ENCODE results near the gene SLC26A6. TPM values are rescaled to one million over a fixed set of nuclear protein-coding genes. Genes with fewer than 3 reads are reported as not detected.

SLC26A6 gene
- total RNA-seq, 1 experiment from 2014 or later: 44.9 TPM

DNA sequence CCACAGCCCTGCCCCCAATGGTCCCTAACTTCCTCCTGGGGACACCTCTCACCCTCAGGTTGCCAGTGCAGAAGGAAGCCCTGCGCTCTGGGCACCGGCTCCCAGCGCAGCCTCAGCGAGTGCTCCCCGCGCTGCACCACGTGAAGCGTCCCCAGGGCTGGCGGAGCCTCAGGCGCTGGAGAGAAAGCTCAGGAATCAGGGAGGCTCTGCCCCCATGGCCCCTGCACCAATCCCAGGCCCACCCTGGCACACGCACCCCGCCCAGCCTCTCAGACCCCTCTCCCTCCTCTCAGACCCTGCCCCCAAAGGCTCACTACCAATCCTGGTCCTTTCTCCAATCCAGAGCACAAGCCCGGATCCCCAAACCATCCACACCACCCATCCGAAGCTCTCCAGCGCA lies 47.0 kb downstream of the SLC26A6 start:
- BruUV-seq (replicated peaks): no TSS peak
- Histone ChIP-seq H3K9ac (ENCODE audit: low read length) (no peak overlapping the region), H3K36me3 (ENCODE audit: low read depth, low read length) (no peaks in the 10 kb centered on the region), H3K4me2 (ENCODE audit: low read length) (no peak overlapping the region), H3K27ac (ENCODE audit: low read length) (no peak overlapping the region), H4K20me1 (ENCODE audit: low read length) (no peaks in the 10 kb centered on the region), H3K4me1 (ENCODE audit: insufficient read depth, low read length) (no peaks in the 10 kb centered on the region), H3K27me3 (ENCODE audit: low read length) (no peaks in the 10 kb centered on the region), H3K4me3 (ENCODE audit: low read length) (no peak overlapping the region), H3F3A (ENCODE audit: low read length, unreplicated experiment) (no peaks in the 10 kb centered on the region), H3K9me2 (replicated peaks; ENCODE audit: low read length) (no peaks in the 10 kb centered on the region), H3K9me3 (ENCODE audit: low read length) (no peaks in the 10 kb centered on the region), H3K79me2 (ENCODE audit: low read length) (no peaks in the 10 kb centered on the region), H2AFZ (ENCODE audit: low read length) (no peak overlapping the region)
- DNase-seq: no peak
- intact Hi-C loops (cut with micrococcal nuclease): no loop called here
- ChIA-PET CTCF (no interaction called here), POLR2A (ENCODE audit: unreplicated experiment) (no interaction called here)
- TF ChIP-seq, protein P1, sequence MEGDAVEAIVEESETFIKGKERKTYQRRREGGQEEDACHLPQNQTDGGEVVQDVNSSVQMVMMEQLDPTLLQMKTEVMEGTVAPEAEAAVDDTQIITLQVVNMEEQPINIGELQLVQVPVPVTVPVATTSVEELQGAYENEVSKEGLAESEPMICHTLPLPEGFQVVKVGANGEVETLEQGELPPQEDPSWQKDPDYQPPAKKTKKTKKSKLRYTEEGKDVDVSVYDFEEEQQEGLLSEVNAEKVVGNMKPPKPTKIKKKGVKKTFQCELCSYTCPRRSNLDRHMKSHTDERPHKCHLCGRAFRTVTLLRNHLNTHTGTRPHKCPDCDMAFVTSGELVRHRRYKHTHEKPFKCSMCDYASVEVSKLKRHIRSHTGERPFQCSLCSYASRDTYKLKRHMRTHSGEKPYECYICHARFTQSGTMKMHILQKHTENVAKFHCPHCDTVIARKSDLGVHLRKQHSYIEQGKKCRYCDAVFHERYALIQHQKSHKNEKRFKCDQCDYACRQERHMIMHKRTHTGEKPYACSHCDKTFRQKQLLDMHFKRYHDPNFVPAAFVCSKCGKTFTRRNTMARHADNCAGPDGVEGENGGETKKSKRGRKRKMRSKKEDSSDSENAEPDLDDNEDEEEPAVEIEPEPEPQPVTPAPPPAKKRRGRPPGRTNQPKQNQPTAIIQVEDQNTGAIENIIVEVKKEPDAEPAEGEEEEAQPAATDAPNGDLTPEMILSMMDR (conservative IDR thresholded peaks at IDR 0.05; ENCODE audit: low read depth, low read length): no peak
- TF ChIP-seq EZH2 (IDR thresholded peaks at IDR 0.05; ENCODE audit: low read length, unreplicated experiment) (no peak), EZH2phosphoT487 (IDR thresholded peaks at IDR 0.05; ENCODE audit: borderline replicate concordance, low read length) (no peak)
- ATAC-seq: no peak

DNA sequence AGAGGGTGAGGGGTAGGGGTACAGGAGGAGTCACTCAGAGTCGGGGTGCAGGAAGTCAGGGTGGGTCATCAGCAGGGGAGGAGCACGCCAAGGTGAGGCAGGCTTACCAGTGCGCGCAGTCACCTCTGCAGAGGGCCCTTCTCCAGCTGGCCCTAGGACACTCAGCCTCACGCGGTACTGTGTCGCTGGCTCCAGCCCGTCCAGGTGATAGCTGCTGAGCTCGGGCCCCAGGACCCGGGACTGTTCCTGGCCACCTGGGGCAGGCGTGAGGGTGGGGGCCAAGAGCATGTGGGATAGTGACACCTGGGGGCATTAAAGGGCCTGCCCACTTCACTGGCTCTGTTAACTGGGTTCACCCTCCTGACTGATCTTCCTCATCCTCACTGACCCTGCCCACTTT lies 47.6 kb downstream of the SLC26A6 start:
- ATAC-seq: no peak
- no peaks in the 10 kb centered on the region for H3K36me3 ChIP-seq (ENCODE audit: low read depth, low read length)

DNA sequence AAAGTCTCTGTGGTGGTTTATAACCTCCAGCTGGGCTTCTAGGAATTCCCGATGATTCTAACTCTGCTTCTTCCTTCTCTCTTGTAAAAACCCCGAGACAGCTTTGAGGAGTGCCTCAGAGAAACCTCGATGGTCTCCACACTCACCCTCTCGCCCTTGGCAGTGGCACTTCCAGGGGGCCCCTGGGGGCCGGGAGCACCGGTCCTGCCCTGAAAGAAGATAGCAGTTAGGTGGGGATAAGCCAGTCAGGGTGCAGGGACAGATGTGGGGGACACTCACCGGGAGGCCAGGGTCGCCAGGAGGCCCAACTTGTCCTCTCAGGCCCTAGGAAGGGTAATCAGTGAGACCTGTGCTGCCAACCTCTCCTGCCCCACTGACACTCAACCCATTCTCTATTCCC lies 49.9 kb downstream of the SLC26A6 start:
- ATAC-seq: no peak
- intact Hi-C loops (cut with micrococcal nuclease): no loop called here
- Histone ChIP-seq H3K36me3 (ENCODE audit: low read depth, low read length) (no peaks in the 10 kb centered on the region), H3K9ac (ENCODE audit: low read length) (no peak overlapping the region), H3K27me3 (ENCODE audit: low read length) (no peaks in the 10 kb centered on the region), H3K9me3 (ENCODE audit: low read length) (no peaks in the 10 kb centered on the region), H3K4me3 (ENCODE audit: low read length) (no peak overlapping the region), H3F3A (ENCODE audit: low read length, unreplicated experiment) (no peaks in the 10 kb centered on the region), H3K4me1 (ENCODE audit: insufficient read depth, low read length) (no peaks in the 10 kb centered on the region), H4K20me1 (ENCODE audit: low read length) (no peaks in the 10 kb centered on the region), H3K9me2 (replicated peaks; ENCODE audit: low read length) (no peaks in the 10 kb centered on the region), H3K79me2 (ENCODE audit: low read length) (no peaks in the 10 kb centered on the region), H3K27ac (ENCODE audit: low read length) (no peak overlapping the region), H2AFZ (ENCODE audit: low read length) (no peak overlapping the region), H3K4me2 (ENCODE audit: low read length) (no peak overlapping the region)
- ChIA-PET CTCF (no interaction called here), POLR2A (ENCODE audit: unreplicated experiment) (no interaction called here)
- no TSS peak for BruUV-seq (replicated peaks)
- DNase-seq: no peak
- TF ChIP-seq, protein P1 (conservative IDR thresholded peaks at IDR 0.05; ENCODE audit: low read depth, low read length): no peak
- TF ChIP-seq EZH2 (IDR thresholded peaks at IDR 0.05; ENCODE audit: low read length, unreplicated experiment) (no peak), EZH2phosphoT487 (IDR thresholded peaks at IDR 0.05; ENCODE audit: borderline replicate concordance, low read length) (no peak)

More for the DNA sequence above, 47.6 kb downstream of the SLC26A6 start:
- Histone ChIP-seq H3K4me3 (ENCODE audit: low read length) (no peak overlapping the region), H3K9me3 (ENCODE audit: low read length) (no peaks in the 10 kb centered on the region), H4K20me1 (ENCODE audit: low read length) (no peaks in the 10 kb centered on the region), H3K27ac (ENCODE audit: low read length) (no peak overlapping the region), H3K4me1 (ENCODE audit: insufficient read depth, low read length) (no peaks in the 10 kb centered on the region), H3K79me2 (ENCODE audit: low read length) (no peaks in the 10 kb centered on the region), H3K9me2 (replicated peaks; ENCODE audit: low read length) (no peaks in the 10 kb centered on the region), H3K9ac (ENCODE audit: low read length) (no peak overlapping the region), H3K4me2 (ENCODE audit: low read length) (no peak overlapping the region), H3K27me3 (ENCODE audit: low read length) (no peaks in the 10 kb centered on the region), H3F3A (ENCODE audit: low read length, unreplicated experiment) (no peaks in the 10 kb centered on the region), H2AFZ (ENCODE audit: low read length) (no peak overlapping the region)
- DNase-seq: no peak
- intact Hi-C loops (cut with micrococcal nuclease): no loop called here
- ChIA-PET CTCF (no interaction called here), POLR2A (ENCODE audit: unreplicated experiment) (no interaction called here)
- no TSS peak for BruUV-seq (replicated peaks)
- TF ChIP-seq EZH2phosphoT487 (IDR thresholded peaks at IDR 0.05; ENCODE audit: borderline replicate concordance, low read length) (no peak), EZH2 (IDR thresholded peaks at IDR 0.05; ENCODE audit: low read length, unreplicated experiment) (no peak)
- TF ChIP-seq, protein P1 (conservative IDR thresholded peaks at IDR 0.05; ENCODE audit: low read depth, low read length): no peak
